AG08395 (cell line): ENCODE data around the gene MROH8.

ENCODE experiments used
- DNase-seq: peaks from one replicate; pipeline ENCODE4 v3.0.0; 2012; ENCODE audit warnings: mixed read lengths, low spot score

The MROH8 gene

GRCh38 chr20:37198932-37199660 is 19.7 kb upstream of the MROH8 start:
- DNase-seq, result no peak

GRCh38 chr20:37194621-37195417 is 15.5 kb upstream of the MROH8 start:
- DNase-seq, result no peak

GRCh38 chr20:37193821-37194220 is 14.5 kb upstream of the MROH8 start:
- DNase-seq, result no peak

- no peak for DNase-seq
Measured at GRCh38 chr20:37193226-37193625, 13.9 kb upstream of the MROH8 start.

- DNase-seq, result peak; percentile 95
Measured at GRCh38 chr20:37192137-37192854, 12.9 kb upstream of the MROH8 start.

- no peak for DNase-seq
Measured at GRCh38 chr20:37190354-37191112, 11.2 kb upstream of the MROH8 start.

GRCh38 chr20:37189416-37190016 is 10.2 kb upstream of the MROH8 start:
- DNase-seq, result no peak

- DNase-seq, result no peak
Measured at GRCh38 chr20:37188787-37189186, 9.4 kb upstream of the MROH8 start.

GRCh38 chr20:37185686-37186085 is 6.3 kb upstream of the MROH8 start:
- DNase-seq, result no peak

- peak; percentile 31 for DNase-seq
Measured at GRCh38 chr20:37179683-37180524, 556 bp upstream of the MROH8 start.

GRCh38 chr20:37172836-37173235 is 6.5 kb downstream of the MROH8 start:
- DNase-seq, result no peak

GRCh38 chr20:37166867-37167266 is 12.5 kb downstream of the MROH8 start:
- no peak for DNase-seq

GRCh38 chr20:37165031-37165430 is 14.3 kb downstream of the MROH8 start:
- DNase-seq, result no peak

GRCh38 chr20:37163832-37164554 is 15.4 kb downstream of the MROH8 start:
- no peak for DNase-seq

- DNase-seq, result no peak
Measured at GRCh38 chr20:37162646-37163045, 16.7 kb downstream of the MROH8 start.

- DNase-seq, result peak; percentile 37
Measured at GRCh38 chr20:37161830-37162549, 17.4 kb downstream of the MROH8 start.

GRCh38 chr20:37160683-37161082 is 18.7 kb downstream of the MROH8 start:
- DNase-seq, result no peak

- no peak for DNase-seq
Measured at GRCh38 chr20:37158248-37158647, 21.1 kb downstream of the MROH8 start.

GRCh38 chr20:37155987-37156386 is 23.4 kb downstream of the MROH8 start:
- DNase-seq, result no peak
